Panc1 (cell line): ENCODE results near the gene ZNF189. TPM values are rescaled to one million over a fixed set of nuclear protein-coding genes. Genes with fewer than 3 reads are reported as not detected.

Experiments
- ATAC-seq: fragments of 200-7000 bp; cut with Tn5 transposase; 2 replicates; pipeline ENCODE4 v1.9.1; 2020; ENCODE audit warnings: mild to moderate bottlenecking, moderate library complexity
- BruUV-seq: library from RNA; stranded (reverse); fragments of 400-500 nt; replicated peaks from 2 replicates; lab custom pipeline; 2021; lab: Mats Ljungman, UMichigan
- CTCF ChIA-PET: fragments of 300-600 bp; sonication (Branson Sonifier 250); formaldehyde crosslinking; loops from one replicate; lab custom pipeline; 2022; ENCODE audit warnings: antibody characterized with exemption; lab: Charles Lee
- POLR2A ChIA-PET: fragments of 300-600 bp; sonication (Branson Sonifier 250); formaldehyde crosslinking; loops from one replicate; lab custom pipeline; 2022; ENCODE audit warnings: antibody characterized with exemption; lab: Charles Lee
- DNase-seq: peaks from one replicate; pipeline ENCODE4 v3.0.0-alpha.2; 2010; ENCODE audit warnings: low read depth, low spot score
- H3K27ac ChIP-seq: 2 replicates; pipeline ENCODE4 v1.5.1; 2011; ENCODE audit warnings: mild to moderate bottlenecking, low read length, inconsistent platforms
- H3K27me3 ChIP-seq: fragments of 200-500 bp; sonication (Bioruptor generic); 2 replicates; pipeline ENCODE4 v1.6.0; 2014; ENCODE audit warnings: low read length, inconsistent platforms; ENCODE audit not compliant: control insufficient read depth, insufficient read depth
- H3K36me3 ChIP-seq: fragments of 200-500 bp; sonication (Bioruptor generic); 2 replicates; pipeline ENCODE4 v1.5.1; 2014; ENCODE audit warnings: inconsistent platforms, mild to moderate bottlenecking, low read length, moderate library complexity; ENCODE audit not compliant: control insufficient read depth, insufficient read depth
- H3K4me1 ChIP-seq: 2 replicates; pipeline ENCODE4 v1.5.1; 2011; ENCODE audit warnings: inconsistent platforms, mild to moderate bottlenecking, low read length, moderate library complexity; ENCODE audit not compliant: control insufficient read depth, insufficient read depth
- H3K4me3 ChIP-seq, 2 experiments: 2 replicates each; pipeline ENCODE4 v1.5.1; 2011 to 2012; ENCODE audit warnings: low read depth in 2 of 2, low read length in 2 of 2, mild to moderate bottlenecking in 2 of 2, inconsistent platforms in 1 of 2, moderate library complexity in 1 of 2
- H3K9me3 ChIP-seq: fragments of 200-500 bp; sonication (Bioruptor generic); 2 replicates; pipeline ENCODE4 v1.5.1; 2014; ENCODE audit warnings: low read depth, mild to moderate bottlenecking, inconsistent platforms, low read length, moderate library complexity; ENCODE audit not compliant: control insufficient read depth, insufficient read depth
- CTCF ChIP-seq: fragments of 450-650 bp; IDR thresholded peaks from 2 replicates; pipeline ENCODE4 v1.5.1; 2017; ENCODE audit warnings: mild to moderate bottlenecking
- POLR2AphosphoS5 ChIP-seq: IDR thresholded peaks from 2 replicates; pipeline ENCODE4 v1.6.1; 2012; ENCODE audit warnings: mild to moderate bottlenecking, low read depth, low read length, moderate library complexity
- REST ChIP-seq, 2 experiments: IDR thresholded peaks; 2 replicates each; pipeline ENCODE4 v1.6.1; 2011 to 2012; ENCODE audit warnings: low read depth in 2 of 2, control low read depth in 1 of 2, low read length in 1 of 2, mild to moderate bottlenecking in 1 of 2, moderate library complexity in 1 of 2; ENCODE audit not compliant: insufficient read depth in 1 of 2
- SIN3A ChIP-seq: IDR thresholded peaks from 2 replicates; pipeline ENCODE4 v1.6.1; 2012; ENCODE audit warnings: low read depth, mild to moderate bottlenecking, low read length, moderate library complexity, borderline replicate concordance; ENCODE audit not compliant: insufficient read depth
- TCF7L2 ChIP-seq: IDR thresholded peaks from 2 replicates; pipeline ENCODE4 v1.6.1; 2011; ENCODE audit warnings: mild to moderate bottlenecking, low read depth, low read length, inconsistent platforms
- in situ Hi-C: cut with HindIII; loops from 2 replicates; pipeline ENCODE4 v1.10.0; 2016; ENCODE audit warnings: low sequenced_read_pairs, low pct_unique_long_range_greater_than_20kb
- intact Hi-C: fragments of 100-400 bp; cut with micrococcal nuclease; formaldehyde crosslinking; loops from one replicate; pipeline ENCODE4 v1.10.0; 2022; ENCODE audit not compliant: unreplicated experiment
- total RNA-seq: library from RNA; stranded (reverse); gene quantifications from one replicate; pipeline ENCODE4 v1.2.1, GENCODE V29; 2021; ENCODE audit not compliant: unreplicated experiment

The ZNF189 gene
- total RNA-seq, 1 experiment from 2014 or later: 7.0 TPM

GRCh38 chr9:101455656-101456240 is 57.1 kb downstream of the ZNF189 start:
- H3K4me1 ChIP-seq: no peaks in the 10 kb centered on the region
- no peak for ATAC-seq
- TF ChIP-seq SIN3A (no peak), REST (IDR thresholded peaks at IDR 0.05; ENCODE audit: insufficient read depth in 1 of 2, low read depth in 2 of 2, low read length in 1 of 2) (no peak), POLR2AphosphoS5 (no peak), TCF7L2 (no peak), CTCF (no peak)
- intact Hi-C loops: no loop called here
- BruUV-seq: no TSS peak
- H3K27ac ChIP-seq: no peak overlapping the region
- POLR2A ChIA-PET: no interaction called here
- no peak overlapping the region for H3K4me3 ChIP-seq
- DNase-seq: no peak
- no peaks in the 10 kb centered on the region for H3K36me3 ChIP-seq
- no peaks in the 10 kb centered on the region for H3K9me3 ChIP-seq
- in situ Hi-C loops: no loop called here
- CTCF ChIA-PET: no interaction called here
- H3K27me3 ChIP-seq: no peaks in the 10 kb centered on the region

GRCh38 chr9:101457003-101457402 is 58.4 kb downstream of the ZNF189 start:
- BruUV-seq: no TSS peak
- Histone ChIP-seq H3K36me3 (no peaks in the 10 kb centered on the region), H3K27ac (no peak overlapping the region), H3K27me3 (no peaks in the 10 kb centered on the region), H3K4me1 (no peaks in the 10 kb centered on the region), H3K9me3 (no peaks in the 10 kb centered on the region), H3K4me3 (no peak overlapping the region)
- POLR2A ChIA-PET: no interaction called here
- DNase-seq: no peak
- CTCF ChIA-PET: no interaction called here
- in situ Hi-C loops: no loop called here
- no peak for ATAC-seq
- intact Hi-C loops: no loop called here
- TF ChIP-seq POLR2AphosphoS5 (no peak), REST (IDR thresholded peaks at IDR 0.05; ENCODE audit: insufficient read depth in 1 of 2, low read depth in 2 of 2, low read length in 1 of 2) (no peak), TCF7L2 (no peak), CTCF (peak; percentile 28; the same call in 1 of the 2 replicates), SIN3A (no peak)
